GM23338 (cell line): ENCODE results near the gene SCAMP1. TPM values are rescaled to one million over a fixed set of nuclear protein-coding genes. Genes with fewer than 3 reads are reported as not detected.

Experiments
- ATAC-seq: fragments of 200-7000 bp; cut with Tn5 transposase; 3 replicates; pipeline ENCODE4 v1.9.1; 2020
- DNase-seq: peaks from one replicate; pipeline ENCODE4 v3.0.0-alpha.2; 2015; ENCODE audit warnings: low spot score
- H2AFZ ChIP-seq: fragments of 200-600 bp; sonication (generic); 2 replicates; pipeline ENCODE4 v1.8.0; 2016; ENCODE audit warnings: antibody characterized with exemption, mild to moderate bottlenecking, moderate library complexity
- H3F3A ChIP-seq: fragments of 200-600 bp; sonication (generic); replicated peaks from 2 replicates; pipeline ENCODE4 v1.8.0; 2017; ENCODE audit warnings: antibody characterized with exemption, mixed run types, low read depth
- H3K27ac ChIP-seq: fragments of 200-600 bp; sonication (generic); 2 replicates; pipeline ENCODE4 v1.6.1; 2016; ENCODE audit warnings: low read depth
- H3K27me3 ChIP-seq: fragments of 200-600 bp; sonication (generic); 2 replicates; pipeline ENCODE4 v1.8.0; 2016; ENCODE audit warnings: mild to moderate bottlenecking, mixed run types, moderate library complexity; ENCODE audit not compliant: insufficient read depth
- H3K36me3 ChIP-seq: fragments of 200-600 bp; sonication (generic); 2 replicates; pipeline ENCODE4 v1.8.0; 2016; ENCODE audit warnings: mild to moderate bottlenecking; ENCODE audit not compliant: insufficient read depth
- H3K4me1 ChIP-seq: fragments of 200-600 bp; sonication (generic); 2 replicates; pipeline ENCODE4 v1.8.0; 2016; ENCODE audit warnings: mild to moderate bottlenecking, moderate library complexity; ENCODE audit not compliant: insufficient read depth
- H3K4me2 ChIP-seq: fragments of 200-600 bp; sonication (generic); 2 replicates; pipeline ENCODE4 v1.7.1; 2017; ENCODE audit warnings: mixed run types
- H3K4me3 ChIP-seq: fragments of 200-600 bp; sonication (generic); 2 replicates; pipeline ENCODE4 v1.6.1; 2016; ENCODE audit warnings: mixed run types
- H3K79me2 ChIP-seq: fragments of 200-600 bp; sonication (generic); replicated peaks from 2 replicates; pipeline ENCODE4 v1.8.0; 2017; ENCODE audit warnings: mild to moderate bottlenecking; ENCODE audit not compliant: insufficient read depth
- H3K9me2 ChIP-seq: fragments of 200-600 bp; sonication (generic); 2 replicates; pipeline ENCODE4 v1.8.0; 2017; ENCODE audit not compliant: insufficient read depth
- H4K20me1 ChIP-seq: fragments of 200-600 bp; sonication (generic); replicated peaks from 2 replicates; pipeline ENCODE4 v1.8.0; 2017; ENCODE audit warnings: mild to moderate bottlenecking; ENCODE audit not compliant: insufficient read depth
- H3K27ac Mint-ChIP-seq: 2 replicates; pipeline ENCODE4 v1.8.0; 2020; ENCODE audit warnings: inconsistent platforms, mild to moderate bottlenecking, moderate library complexity, mixed read lengths
- H3K27me3 Mint-ChIP-seq: 3 replicates; pipeline ENCODE4 v1.8.0; 2022; ENCODE audit warnings: low read depth, mild to moderate bottlenecking, moderate library complexity, mixed read lengths, inconsistent platforms; ENCODE audit not compliant: insufficient read depth, poor library complexity
- H3K36me3 Mint-ChIP-seq: 3 replicates; pipeline ENCODE4 v1.8.0; 2021; ENCODE audit warnings: low read depth, mild to moderate bottlenecking, inconsistent platforms, moderate library complexity, mixed read lengths
- H3K4me1 Mint-ChIP-seq: 3 replicates; pipeline ENCODE4 v1.8.0; 2020; ENCODE audit warnings: mild to moderate bottlenecking, inconsistent platforms, mixed read lengths
- H3K4me3 Mint-ChIP-seq: 3 replicates; pipeline ENCODE4 v1.8.0; 2021; ENCODE audit warnings: moderate library complexity, mild to moderate bottlenecking, inconsistent platforms, mixed read lengths
- H3K9me3 Mint-ChIP-seq: 3 replicates; pipeline ENCODE4 v1.8.0; 2020; ENCODE audit warnings: moderate library complexity, mild to moderate bottlenecking, inconsistent platforms, mixed read lengths
- CREB1 ChIP-seq: fragments of 250-450 bp; sonication (Bioruptor Pico); IDR thresholded peaks from 2 replicates; pipeline ENCODE4 v1.5.0; 2020; ENCODE audit warnings: low read depth, mild to moderate bottlenecking, moderate library complexity
- CTCF ChIP-seq, 2 experiments: fragments of 200-600 bp in 1 of 2; sonication (generic) in 1 of 2; conservative IDR thresholded peaks; 2 replicates each; pipeline versions ENCODE4 v1.5.1 to v1.6.1; 2016 to 2017; ENCODE audit warnings: antibody characterized with exemption in 2 of 2, low read depth in 2 of 2, mild to moderate bottlenecking in 2 of 2, moderate library complexity in 1 of 2
- ETS1 ChIP-seq: IDR thresholded peaks from 2 replicates; pipeline ENCODE4 v1.6.1; 2016; ENCODE audit warnings: antibody characterized with exemption
- EZH2 ChIP-seq: fragments of 200-600 bp; sonication (generic); IDR thresholded peaks from one replicate; pipeline ENCODE4 v1.8.0; 2017; ENCODE audit warnings: antibody characterized with exemption, mild to moderate bottlenecking, low read depth; ENCODE audit not compliant: unreplicated experiment
- EZH2phosphoT487 ChIP-seq: fragments of 200-600 bp; sonication (generic); IDR thresholded peaks from one replicate; pipeline ENCODE4 v1.8.1; 2018; ENCODE audit warnings: antibody characterized with exemption; ENCODE audit not compliant: unreplicated experiment
- JUNB ChIP-seq: IDR thresholded peaks from one replicate; pipeline ENCODE4 v1.6.1; 2016; ENCODE audit warnings: antibody characterized with exemption; ENCODE audit not compliant: unreplicated experiment
- NANOG ChIP-seq: IDR thresholded peaks from 2 replicates; pipeline ENCODE4 v1.6.1; 2016; ENCODE audit warnings: antibody characterized with exemption, borderline replicate concordance
- POLR2AphosphoS5 ChIP-seq: IDR thresholded peaks from 2 replicates; pipeline ENCODE4 v1.6.1; 2016; ENCODE audit warnings: antibody characterized with exemption, low read depth
- REST ChIP-seq: IDR thresholded peaks from one replicate; pipeline ENCODE4 v1.6.1; 2018; ENCODE audit warnings: antibody characterized with exemption; ENCODE audit not compliant: unreplicated experiment
- STAT1 ChIP-seq: IDR thresholded peaks from one replicate; pipeline ENCODE4 v1.6.1; 2016; ENCODE audit warnings: antibody characterized with exemption; ENCODE audit not compliant: unreplicated experiment
- ZNF114 ChIP-seq: fragments of 250-450 bp; sonication (Bioruptor Pico); IDR thresholded peaks from 2 replicates; pipeline ENCODE4 v1.5.0; 2020; ENCODE audit warnings: mild to moderate bottlenecking, moderate library complexity
- ZNF331 ChIP-seq: fragments of 250-450 bp; sonication (Bioruptor Pico); IDR thresholded peaks from 2 replicates; pipeline ENCODE4 v1.5.0; 2020; ENCODE audit warnings: low read depth, mild to moderate bottlenecking, moderate library complexity
- ZNF462 ChIP-seq: fragments of 250-450 bp; sonication (Bioruptor Pico); IDR thresholded peaks from 2 replicates; pipeline ENCODE4 v1.5.0; 2020; ENCODE audit warnings: mild to moderate bottlenecking, moderate library complexity
- polyA plus RNA-seq: library from polyadenylated mRNA; unstranded; fragments of >200 nt; fragmentation: Nextera tagmentation; extraction: Ambion mirVana; gene quantifications from 2 replicates; pipeline ENCODE4 v1.2.1, GENCODE V29; 2016
- total RNA-seq: library from RNA; depleted of rRNA; stranded (reverse); fragments of >200 nt; shearing (Covaris generic); gene quantifications from 2 replicates; pipeline ENCODE4 v1.2.3, GENCODE V29; 2014

Gene SCAMP1
- total and polyA plus RNA-seq, 2 experiments from 2014 or later = 26.8 to 53.9 TPM

- Histone ChIP-seq H3K4me2 (no peak overlapping the region), H3K4me1 (no peaks in the 10 kb centered on the region), H4K20me1 (no peaks in the 10 kb centered on the region), H3K27ac (no peak overlapping the region), H3F3A (no peaks in the 10 kb centered on the region), H3K9me2 (no peaks in the 10 kb centered on the region), H3K4me3 (no peak overlapping the region), H2AFZ (no peak overlapping the region), H3K79me2 (no peaks in the 10 kb centered on the region), H3K27me3 (no peaks in the 10 kb centered on the region), H3K36me3 (no peaks in the 10 kb centered on the region)
- no peak overlapping the region for H3K4me3 Mint-ChIP-seq
- ATAC-seq = no peak
- H3K27me3 Mint-ChIP-seq = no peaks in the 10 kb centered on the region
- no peaks in the 10 kb centered on the region for H3K4me1 Mint-ChIP-seq
- no peak for TF ChIP-seq CREB1
- TF ChIP-seq ZNF462 = no peak
- no peak for TF ChIP-seq CTCF (conservative IDR thresholded peaks at IDR 0.05; ENCODE audit: low read depth in 2 of 2)
- TF ChIP-seq JUNB = no peak
- TF ChIP-seq POLR2AphosphoS5 = no peak
- TF ChIP-seq ETS1 = no peak
- no peak for TF ChIP-seq EZH2phosphoT487
- no peak for TF ChIP-seq ZNF331 (CRISPR knock-in tag)
- TF ChIP-seq EZH2 = no peak
- no peak for TF ChIP-seq NANOG
- no peak for TF ChIP-seq REST
- no peak for TF ChIP-seq STAT1
- TF ChIP-seq ZNF114 = no peak
- no peak for DNase-seq
- H3K9me3 Mint-ChIP-seq = no peaks in the 10 kb centered on the region
- no peak overlapping the region for H3K27ac Mint-ChIP-seq
- H3K36me3 Mint-ChIP-seq = no peaks in the 10 kb centered on the region
Observed at GRCh38 chr5:78473751-78474150, 113.3 kb downstream of the SCAMP1 start.
